SU-DHL-6 (cell line): Measurements from ENCODE around the gene PDK3.

Experiments used
- CTCF ChIP-seq: fragments of 200-600 bp; sonication (generic); IDR thresholded peaks from one replicate; pipeline ENCODE4 v1.5.1; 2017; ENCODE audit warnings: antibody characterized with exemption, mild to moderate bottlenecking, low read length, moderate library complexity; ENCODE audit not compliant: insufficient read depth, poor library complexity, severe bottlenecking
- EZH2phosphoT487 ChIP-seq: fragments of 200-600 bp; sonication (generic), shearing (Covaris generic); conservative IDR thresholded peaks from 2 replicates; pipeline ENCODE4 v1.6.1; 2018; ENCODE audit warnings: mild to moderate bottlenecking, antibody characterized with exemption, low read length, moderate library complexity, mixed read lengths

- no peak for TF ChIP-seq CTCF
- no peak for TF ChIP-seq EZH2phosphoT487
Observed at GRCh38 chrX:24574743-24575142, 109.7 kb downstream of the PDK3 start.
